IMR-90 (cell line): Measurements from ENCODE around the gene RNF125. TPM values are rescaled to one million over a fixed set of nuclear protein-coding genes. Genes with fewer than 3 reads are reported as not detected.

Experiments
- ATAC-seq: fragments of 200-7000 bp; cut with Tn5 transposase; 2 replicates; pipeline ENCODE4 v1.9.1; 2020; ENCODE audit warnings: low read depth, mild to moderate bottlenecking, moderate library complexity
- BruUV-seq: library from RNA; stranded (reverse); fragments of 400-500 nt; replicated peaks from 2 replicates; lab custom pipeline; 2021; lab: Mats Ljungman, UMichigan
- CTCF ChIA-PET: fragments of 300-600 bp; formaldehyde crosslinking; extraction: SDS; loops from one replicate; lab custom pipeline; 2021; ENCODE audit warnings: antibody characterized with exemption; lab: Yijun Ruan, JAX
- POLR2A ChIA-PET: fragments of 300-600 bp; sonication (Branson Sonifier 250); formaldehyde crosslinking; loops from one replicate; lab custom pipeline; 2022; ENCODE audit warnings: antibody characterized with exemption; ENCODE audit not compliant: unreplicated experiment; lab: Charles Lee
- DNase-seq: peaks from one replicate; pipeline ENCODE4 v3.0.0; 2013
- H2AFZ ChIP-seq: replicated peaks from 2 replicates; pipeline ENCODE3; 2013; ENCODE audit warnings: low read length, mild to moderate bottlenecking; ENCODE audit not compliant: poor library complexity
- H2AK5ac ChIP-seq: 2 replicates; pipeline ENCODE4 v1.6.1; 2013; ENCODE audit warnings: low read depth, low read length, inconsistent platforms
- H2AK9ac ChIP-seq: replicated peaks from 2 replicates; pipeline ENCODE3; 2013; ENCODE audit warnings: mild to moderate bottlenecking, low read depth, low read length, moderate library complexity; ENCODE audit not compliant: poor library complexity
- H2BK120ac ChIP-seq: 2 replicates; pipeline ENCODE4 v1.6.1; 2013; ENCODE audit warnings: low read depth, low read length, inconsistent platforms
- H2BK15ac ChIP-seq: 3 replicates; pipeline ENCODE4 v1.6.1; 2013; ENCODE audit warnings: low read depth, low read length, inconsistent platforms
- H2BK20ac ChIP-seq: 2 replicates; pipeline ENCODE4 v1.6.1; 2013; ENCODE audit warnings: low read depth, mild to moderate bottlenecking, inconsistent platforms, low read length, moderate library complexity
- H2BK5ac ChIP-seq: 2 replicates; pipeline ENCODE4 v1.6.1; 2013; ENCODE audit warnings: mild to moderate bottlenecking, low read depth, low read length, inconsistent platforms; ENCODE audit not compliant: poor library complexity, severe bottlenecking
- H3K14ac ChIP-seq: replicated peaks from 2 replicates; pipeline ENCODE4 v1.6.1; 2013; ENCODE audit warnings: low read depth, low read length, inconsistent platforms
- H3K18ac ChIP-seq: 2 replicates; pipeline ENCODE4 v1.6.1; 2013; ENCODE audit warnings: low read depth, low read length, control low read depth
- H3K23ac ChIP-seq: 2 replicates; pipeline ENCODE4 v1.6.1; 2013; ENCODE audit warnings: low read depth, low read length, inconsistent platforms
- H3K27ac ChIP-seq: 2 replicates; pipeline ENCODE4 v1.5.1; 2013; ENCODE audit warnings: mild to moderate bottlenecking, control low read depth, low read length; ENCODE audit not compliant: insufficient read depth
- H3K27me3 ChIP-seq: 2 replicates; pipeline ENCODE4 v1.6.1; 2013; ENCODE audit warnings: low read length; ENCODE audit not compliant: control insufficient read depth, insufficient read depth
- H3K36me3 ChIP-seq: 2 replicates; pipeline ENCODE4 v1.6.1; 2013; ENCODE audit warnings: low read length, mixed read lengths; ENCODE audit not compliant: control insufficient read depth, insufficient read depth
- H3K4ac ChIP-seq: 2 replicates; pipeline ENCODE4 v1.6.1; 2013; ENCODE audit warnings: low read depth, low read length, inconsistent platforms
- H3K4me1 ChIP-seq: 2 replicates; pipeline ENCODE4 v1.6.1; 2013; ENCODE audit warnings: low read length, mixed read lengths; ENCODE audit not compliant: control insufficient read depth, insufficient read depth
- H3K4me2 ChIP-seq: 2 replicates; pipeline ENCODE4 v1.6.1; 2013; ENCODE audit warnings: low read depth, mild to moderate bottlenecking, control low read depth, low read length, moderate library complexity
- H3K4me3 ChIP-seq: 2 replicates; pipeline ENCODE4 v1.5.1; 2013; ENCODE audit warnings: low read depth, mild to moderate bottlenecking, control low read depth, low read length, moderate library complexity; ENCODE audit not compliant: insufficient read depth
- H3K56ac ChIP-seq: 2 replicates; pipeline ENCODE4 v1.6.1; 2013; ENCODE audit warnings: low read length, inconsistent platforms; ENCODE audit not compliant: insufficient read depth; ENCODE audit errors: extremely low read depth
- H3K79me1 ChIP-seq, 2 experiments: 2 replicates each; pipeline ENCODE4 v1.6.1; 2013; ENCODE audit warnings: low read length in 2 of 2, inconsistent platforms in 1 of 2, low read depth in 1 of 2
- H3K9ac ChIP-seq: 2 replicates; pipeline ENCODE4 v1.6.1; 2013; ENCODE audit warnings: low read depth, low read length, control low read depth
- H3K9me1 ChIP-seq: 2 replicates; pipeline ENCODE4 v1.6.1; 2013; ENCODE audit warnings: low read length, inconsistent platforms; ENCODE audit not compliant: insufficient read depth
- H3K9me3 ChIP-seq: 2 replicates; pipeline ENCODE4 v1.6.1; 2013; ENCODE audit warnings: low read length; ENCODE audit not compliant: control insufficient read depth, insufficient read depth
- H4K20me1 ChIP-seq: 2 replicates; pipeline ENCODE4 v1.6.1; 2013; ENCODE audit warnings: low read length, inconsistent platforms; ENCODE audit not compliant: insufficient read depth
- H4K5ac ChIP-seq: 2 replicates; pipeline ENCODE4 v1.6.1; 2013; ENCODE audit warnings: mild to moderate bottlenecking, low read depth, low read length, control low read depth
- H4K8ac ChIP-seq, 2 experiments: 2 replicates each; pipeline ENCODE4 v1.6.1; 2013; ENCODE audit warnings: low read depth in 2 of 2, low read length in 2 of 2, control low read depth in 1 of 2, inconsistent platforms in 1 of 2
- H4K91ac ChIP-seq: 2 replicates; pipeline ENCODE4 v1.6.1; 2013; ENCODE audit warnings: low read depth, low read length, inconsistent platforms; ENCODE audit not compliant: insufficient read depth
- BHLHE40 ChIP-seq: fragments of 150-350 bp; IDR thresholded peaks from 2 replicates; pipeline ENCODE4 v1.6.1; 2016; ENCODE audit warnings: mild to moderate bottlenecking, low read depth, low read length
- CEBPB ChIP-seq: IDR thresholded peaks from 2 replicates; pipeline ENCODE4 v1.6.1; 2012; ENCODE audit warnings: low read depth, low read length, improper control_type of control experiment
- FOS ChIP-seq: fragments of 150-350 bp; IDR thresholded peaks from 2 replicates; pipeline ENCODE4 v1.6.1; 2016; ENCODE audit warnings: low read depth, low read length
- MAFK ChIP-seq: IDR thresholded peaks from 2 replicates; pipeline ENCODE4 v1.6.1; 2012; ENCODE audit warnings: low read depth, low read length, improper control_type of control experiment
- MAZ ChIP-seq: IDR thresholded peaks from 2 replicates; pipeline ENCODE4 v1.6.1; 2012; ENCODE audit warnings: low read depth, mild to moderate bottlenecking, low read length, improper control_type of control experiment, moderate library complexity, borderline replicate concordance
- MXI1 ChIP-seq: IDR thresholded peaks from 2 replicates; pipeline ENCODE4 v1.6.1; 2012; ENCODE audit warnings: low read depth, mild to moderate bottlenecking, low read length, moderate library complexity, borderline replicate concordance
- NFE2L2 ChIP-seq: fragments of 150-350 bp; IDR thresholded peaks from 2 replicates; pipeline ENCODE4 v1.6.1; 2016; ENCODE audit warnings: low read depth, mild to moderate bottlenecking, low read length
- POLR2A ChIP-seq: IDR thresholded peaks from 2 replicates; pipeline ENCODE4 v1.6.1; 2012; ENCODE audit warnings: mild to moderate bottlenecking, low read depth, low read length
- RCOR1 ChIP-seq: IDR thresholded peaks from 2 replicates; pipeline ENCODE4 v1.6.1; 2012; ENCODE audit warnings: mild to moderate bottlenecking, low read length, improper control_type of control experiment; ENCODE audit not compliant: insufficient replicate concordance
- RFX5 ChIP-seq: IDR thresholded peaks from 2 replicates; pipeline ENCODE4 v1.8.0; 2012; ENCODE audit warnings: low read depth, mild to moderate bottlenecking, low read length, moderate library complexity
- WGBS, 2 experiments: methylation state at CpG; one replicate each; pipeline versions ENCODE4 v1.1.5 to v1.1.7; 2013; ENCODE audit warnings: missing lambda C conversion rate in 2 of 2; ENCODE audit not compliant: insufficient read length in 1 of 2; ENCODE audit errors: extremely low coverage in 2 of 2; 5-methylcytosine and 5-hydroxymethylcytosine counted together
- dilution Hi-C: fragments of 300-500 bp; cut with HindIII; formaldehyde crosslinking; loops from one replicate; pipeline ENCODE4 v1.14.3; 2018; ENCODE audit warnings: low sequenced_read_pairs; ENCODE audit not compliant: unreplicated experiment
- in situ Hi-C: fragments of 300-500 bp; cut with MboI; formaldehyde crosslinking; loops from 3 replicates; pipeline ENCODE4 v1.14.3; 2019; ENCODE audit warnings: low sequenced_read_pairs, inconsistent platforms, mixed read lengths
- intact Hi-C: fragments of 100-400 bp; cut with micrococcal nuclease; formaldehyde crosslinking; loops from 2 replicates; pipeline ENCODE4 v1.10.0; 2022
- polyA plus RNA-seq, 3 experiments: library from polyadenylated mRNA; depleted of rRNA; stranded (reverse); fragments of >200 nt; gene quantifications; 2 replicates each; pipeline ENCODE4 v1.2.3, GENCODE V29; 2012; ENCODE audit warnings: low replicate concordance in 1 of 3
- total RNA-seq: library from RNA; depleted of rRNA; stranded (reverse); fragments of >200 nt; gene quantifications from 2 replicates; pipeline ENCODE4 v1.2.3, GENCODE V29; 2012
- TF ChIP-seq, protein P1 (sequence below): conservative IDR thresholded peaks from 2 replicates; pipeline ENCODE4 v1.5.1; 2012; ENCODE audit warnings: mild to moderate bottlenecking, low read depth, low read length, improper control_type of control experiment
- TF ChIP-seq, protein P2 (sequence below): fragments of 150-350 bp; IDR thresholded peaks from 2 replicates; pipeline ENCODE4 v1.6.1; 2017; ENCODE audit warnings: mild to moderate bottlenecking, antibody characterized with exemption, low read length, low read depth
- TF ChIP-seq, protein P3 (sequence below): fragments of 150-350 bp; IDR thresholded peaks from 2 replicates; pipeline ENCODE4 v1.6.1; 2016; ENCODE audit warnings: low read depth, mild to moderate bottlenecking, low read length, moderate library complexity, borderline replicate concordance

The RNF125 gene
- total and polyA plus RNA-seq, 2 of the 4 experiments (the other 2 are of a cell fraction), result under 0.01 to 0.10 TPM

DNA sequence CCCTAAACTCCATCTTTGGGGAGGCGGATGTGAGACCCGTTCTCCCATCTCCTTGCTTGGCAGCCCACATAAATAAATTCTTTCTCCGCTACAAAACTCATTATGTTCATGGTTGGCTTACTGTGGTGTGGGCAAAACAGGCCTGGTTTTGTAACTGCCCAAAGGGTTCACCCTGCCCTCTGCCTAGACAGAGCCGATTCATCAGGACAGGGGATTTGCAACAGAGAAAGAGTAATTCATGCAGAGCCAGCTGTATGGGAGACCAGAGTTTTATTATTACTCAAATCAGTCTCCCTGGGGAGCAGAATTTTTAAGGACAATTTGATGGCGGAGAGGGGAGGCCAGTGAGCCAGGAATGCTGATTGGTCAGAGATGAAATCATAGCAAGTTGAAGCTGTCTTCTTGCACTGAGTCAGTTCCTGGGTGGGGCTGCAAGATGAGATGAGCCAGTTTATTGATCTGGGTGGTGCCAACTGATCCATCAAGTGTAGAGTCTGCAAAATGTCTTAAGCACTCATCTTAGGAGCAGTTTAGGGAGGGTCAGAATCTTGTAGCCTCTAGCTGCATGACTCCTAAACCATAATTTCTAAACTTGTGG lies 8.4 kb upstream of the RNF125 start:
- Histone ChIP-seq H3K9me3 (no peaks in the 10 kb centered on the region), H3K27me3 (no peaks in the 10 kb centered on the region; the same call in 1 of the 2 replicates), H4K91ac (no peak overlapping the region), H3K4me2 (no peak overlapping the region), H3K56ac (no peak overlapping the region), H2BK120ac (no peak overlapping the region), H3K4ac (no peak overlapping the region), H3K9me1 (no peaks in the 10 kb centered on the region), H2AK9ac (no peak overlapping the region), H3K9ac (no peak overlapping the region), H2AK5ac (no peak overlapping the region), H4K8ac (no peak overlapping the region), H2BK20ac (no peak overlapping the region), H3K27ac (no peak overlapping the region), H3K36me3 (no peaks in the 10 kb centered on the region), H3K14ac (no peak overlapping the region), H4K5ac (no peak overlapping the region), H3K79me1 (no peaks in the 10 kb centered on the region), H2AFZ (no peak overlapping the region), H3K23ac (no peak overlapping the region), H4K20me1 (no peaks in the 10 kb centered on the region), H3K18ac (no peak overlapping the region), H2BK15ac (no peak overlapping the region), H3K4me1 (no peaks in the 10 kb centered on the region), H3K4me3 (no peak overlapping the region), H2BK5ac (no peak overlapping the region)
- ATAC-seq (no peak), DNase-seq (no peak)
- POLR2A ChIA-PET, result no interaction called here
- CTCF ChIA-PET, result no interaction called here
- no peak for TF ChIP-seq POLR2A
- TF ChIP-seq CEBPB, result no peak
- no peak for TF ChIP-seq BHLHE40
- TF ChIP-seq, protein P1, sequence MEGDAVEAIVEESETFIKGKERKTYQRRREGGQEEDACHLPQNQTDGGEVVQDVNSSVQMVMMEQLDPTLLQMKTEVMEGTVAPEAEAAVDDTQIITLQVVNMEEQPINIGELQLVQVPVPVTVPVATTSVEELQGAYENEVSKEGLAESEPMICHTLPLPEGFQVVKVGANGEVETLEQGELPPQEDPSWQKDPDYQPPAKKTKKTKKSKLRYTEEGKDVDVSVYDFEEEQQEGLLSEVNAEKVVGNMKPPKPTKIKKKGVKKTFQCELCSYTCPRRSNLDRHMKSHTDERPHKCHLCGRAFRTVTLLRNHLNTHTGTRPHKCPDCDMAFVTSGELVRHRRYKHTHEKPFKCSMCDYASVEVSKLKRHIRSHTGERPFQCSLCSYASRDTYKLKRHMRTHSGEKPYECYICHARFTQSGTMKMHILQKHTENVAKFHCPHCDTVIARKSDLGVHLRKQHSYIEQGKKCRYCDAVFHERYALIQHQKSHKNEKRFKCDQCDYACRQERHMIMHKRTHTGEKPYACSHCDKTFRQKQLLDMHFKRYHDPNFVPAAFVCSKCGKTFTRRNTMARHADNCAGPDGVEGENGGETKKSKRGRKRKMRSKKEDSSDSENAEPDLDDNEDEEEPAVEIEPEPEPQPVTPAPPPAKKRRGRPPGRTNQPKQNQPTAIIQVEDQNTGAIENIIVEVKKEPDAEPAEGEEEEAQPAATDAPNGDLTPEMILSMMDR, result no peak
- no peak for TF ChIP-seq MXI1
- TF ChIP-seq NFE2L2, result no peak
- TF ChIP-seq FOS, result no peak
- no peak for TF ChIP-seq MAZ
- TF ChIP-seq, protein P2, sequence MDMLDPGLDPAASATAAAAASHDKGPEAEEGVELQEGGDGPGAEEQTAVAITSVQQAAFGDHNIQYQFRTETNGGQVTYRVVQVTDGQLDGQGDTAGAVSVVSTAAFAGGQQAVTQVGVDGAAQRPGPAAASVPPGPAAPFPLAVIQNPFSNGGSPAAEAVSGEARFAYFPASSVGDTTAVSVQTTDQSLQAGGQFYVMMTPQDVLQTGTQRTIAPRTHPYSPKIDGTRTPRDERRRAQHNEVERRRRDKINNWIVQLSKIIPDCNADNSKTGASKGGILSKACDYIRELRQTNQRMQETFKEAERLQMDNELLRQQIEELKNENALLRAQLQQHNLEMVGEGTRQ, result no peak
- no peak for TF ChIP-seq MAFK
- TF ChIP-seq RFX5, result no peak
- TF ChIP-seq RCOR1, result no peak
- TF ChIP-seq, protein P3, sequence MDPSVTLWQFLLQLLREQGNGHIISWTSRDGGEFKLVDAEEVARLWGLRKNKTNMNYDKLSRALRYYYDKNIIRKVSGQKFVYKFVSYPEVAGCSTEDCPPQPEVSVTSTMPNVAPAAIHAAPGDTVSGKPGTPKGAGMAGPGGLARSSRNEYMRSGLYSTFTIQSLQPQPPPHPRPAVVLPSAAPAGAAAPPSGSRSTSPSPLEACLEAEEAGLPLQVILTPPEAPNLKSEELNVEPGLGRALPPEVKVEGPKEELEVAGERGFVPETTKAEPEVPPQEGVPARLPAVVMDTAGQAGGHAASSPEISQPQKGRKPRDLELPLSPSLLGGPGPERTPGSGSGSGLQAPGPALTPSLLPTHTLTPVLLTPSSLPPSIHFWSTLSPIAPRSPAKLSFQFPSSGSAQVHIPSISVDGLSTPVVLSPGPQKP, result no peak
- dilution Hi-C loops (no loop called here), intact Hi-C loops (no loop called here), in situ Hi-C loops (no loop called here)
- no CpG with 5 or more reads among the region's 5 CpGs for WGBS, 2 experiments
- BruUV-seq, result no TSS peak
